ENCODE data around the gene RETREG1. TPM values are rescaled to one million over a fixed set of nuclear protein-coding genes. Genes with fewer than 3 reads are reported as not detected.

RETREG1 gene
- total and polyA plus RNA-seq, 2 of the 13 experiments (the other 11 are each of a cell fraction or from before 2014, with no cell fraction given) = 0.07 TPM; not detected in 1

DNA sequence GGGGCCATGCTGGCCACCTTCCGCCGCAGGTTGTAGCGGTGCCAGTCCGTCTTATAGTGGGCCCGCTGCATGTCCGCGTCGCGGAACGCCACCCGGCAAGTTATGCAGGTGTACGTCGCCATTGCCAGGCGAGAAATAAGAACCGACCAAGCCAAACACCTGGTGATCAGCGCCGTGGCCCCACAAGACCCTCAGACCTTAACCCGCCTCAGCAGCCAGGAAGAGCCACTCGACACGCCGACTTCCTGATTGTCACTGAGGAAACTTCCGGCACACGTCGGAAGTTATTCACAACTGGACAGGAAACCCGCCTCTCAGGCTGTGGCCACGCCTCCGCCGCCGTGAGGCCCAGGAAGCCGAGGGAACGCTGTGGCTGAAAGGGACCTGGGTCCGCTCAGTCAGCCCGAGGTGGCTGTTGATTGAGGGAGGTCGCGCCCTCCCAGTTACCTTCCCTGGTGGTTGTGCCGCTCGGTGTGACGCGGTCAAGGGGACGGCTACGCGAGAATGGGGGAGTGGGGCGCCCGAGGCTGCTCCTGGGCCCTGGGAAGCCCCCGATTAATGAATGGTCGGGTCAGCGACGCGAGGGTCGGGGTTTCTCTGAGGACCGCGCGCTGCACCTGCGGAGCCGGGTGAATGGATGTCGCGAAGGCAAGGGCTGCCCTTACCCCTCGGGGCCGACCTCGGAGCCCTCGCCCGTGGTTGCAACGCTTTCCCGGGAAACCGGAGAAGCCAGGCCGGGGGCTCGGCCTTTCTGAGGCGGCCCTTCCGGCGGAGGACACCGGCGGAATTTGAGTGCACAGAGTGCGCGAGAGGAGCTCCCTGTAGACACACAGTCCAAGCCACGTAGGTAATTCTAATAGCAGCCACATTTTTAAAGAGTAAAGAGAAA is 151.0 kb downstream of the RETREG1 start, which contains the start of gene ZNF622 (continued):
- TF ChIP-seq, protein P1, sequence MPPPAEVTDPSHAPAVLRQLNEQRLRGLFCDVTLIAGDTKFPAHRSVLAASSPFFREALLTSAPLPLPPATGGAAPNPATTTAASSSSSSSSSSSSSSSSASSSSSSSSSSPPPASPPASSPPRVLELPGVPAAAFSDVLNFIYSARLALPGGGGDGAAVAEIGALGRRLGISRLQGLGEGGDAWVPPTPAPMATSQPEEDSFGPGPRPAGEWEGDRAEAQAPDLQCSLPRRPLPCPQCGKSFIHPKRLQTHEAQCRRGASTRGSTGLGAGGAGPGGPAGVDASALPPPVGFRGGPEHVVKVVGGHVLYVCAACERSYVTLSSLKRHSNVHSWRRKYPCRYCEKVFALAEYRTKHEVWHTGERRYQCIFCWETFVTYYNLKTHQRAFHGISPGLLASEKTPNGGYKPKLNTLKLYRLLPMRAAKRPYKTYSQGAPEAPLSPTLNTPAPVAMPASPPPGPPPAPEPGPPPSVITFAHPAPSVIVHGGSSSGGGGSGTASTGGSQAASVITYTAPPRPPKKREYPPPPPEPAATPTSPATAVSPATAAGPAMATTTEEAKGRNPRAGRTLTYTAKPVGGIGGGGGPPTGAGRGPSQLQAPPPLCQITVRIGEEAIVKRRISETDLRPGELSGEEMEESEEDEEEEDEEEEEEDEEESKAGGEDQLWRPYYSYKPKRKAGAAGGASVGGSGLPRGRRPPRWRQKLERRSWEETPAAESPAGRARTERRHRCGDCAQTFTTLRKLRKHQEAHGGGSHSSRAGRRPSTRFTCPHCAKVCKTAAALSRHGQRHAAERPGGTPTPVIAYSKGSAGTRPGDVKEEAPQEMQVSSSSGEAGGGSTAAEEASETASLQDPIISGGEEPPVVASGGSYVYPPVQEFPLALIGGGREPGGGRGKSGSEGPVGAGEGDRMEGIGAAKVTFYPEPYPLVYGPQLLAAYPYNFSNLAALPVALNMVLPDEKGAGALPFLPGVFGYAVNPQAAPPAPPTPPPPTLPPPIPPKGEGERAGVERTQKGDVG (CRISPR knock-in tag; IDR thresholded peaks at IDR 0.05; ENCODE audit: borderline replicate concordance) = peak; percentile 87; the same call in 1 of the 2 replicates
- TF ChIP-seq SIX1 (CRISPR knock-in tag; IDR thresholded peaks at IDR 0.05; ENCODE audit: borderline replicate concordance) (no peak), TOE1 (CRISPR knock-in tag; IDR thresholded peaks at IDR 0.05) (no peak), ZBTB38 (CRISPR knock-in tag; IDR thresholded peaks at IDR 0.05) (no peak), SRSF1 (optimal IDR thresholded peaks at IDR 0.05; ENCODE audit: low read depth, low read length) (peak; percentile 93), HNRNPLL (IDR thresholded peaks at IDR 0.05; ENCODE audit: low read depth, low read length, poor library complexity, severe bottlenecking) (peak; percentile 80), SRF (IDR thresholded peaks at IDR 0.05; ENCODE audit: low read depth, low read length) (no peak), RFX3 (CRISPR knock-in tag; IDR thresholded peaks at IDR 0.05) (no peak), ZKSCAN5 (CRISPR knock-in tag; IDR thresholded peaks at IDR 0.05) (no peak), ZNF598 (CRISPR knock-in tag; IDR thresholded peaks at IDR 0.05; ENCODE audit: borderline replicate concordance) (peak; percentile 31; the same call in 1 of the 2 replicates), ZNF567 (CRISPR knock-in tag; IDR thresholded peaks at IDR 0.05; ENCODE audit: borderline replicate concordance) (peak; percentile 93), ZNF570 (CRISPR knock-in tag; IDR thresholded peaks at IDR 0.05; ENCODE audit: borderline replicate concordance) (no peak), KAT2B (IDR thresholded peaks at IDR 0.05; ENCODE audit: borderline replicate concordance, low read depth, low read length) (no peak), ELF3 (CRISPR knock-in tag; IDR thresholded peaks at IDR 0.05) (peak; percentile 91), ZNF530 (CRISPR knock-in tag; IDR thresholded peaks at IDR 0.05; ENCODE audit: low read depth) (no peak), TBX3 (IDR thresholded peaks at IDR 0.05; ENCODE audit: borderline replicate concordance) (peak; percentile 36; the same call in 1 of the 2 replicates)
- TF ChIP-seq, protein P2, sequence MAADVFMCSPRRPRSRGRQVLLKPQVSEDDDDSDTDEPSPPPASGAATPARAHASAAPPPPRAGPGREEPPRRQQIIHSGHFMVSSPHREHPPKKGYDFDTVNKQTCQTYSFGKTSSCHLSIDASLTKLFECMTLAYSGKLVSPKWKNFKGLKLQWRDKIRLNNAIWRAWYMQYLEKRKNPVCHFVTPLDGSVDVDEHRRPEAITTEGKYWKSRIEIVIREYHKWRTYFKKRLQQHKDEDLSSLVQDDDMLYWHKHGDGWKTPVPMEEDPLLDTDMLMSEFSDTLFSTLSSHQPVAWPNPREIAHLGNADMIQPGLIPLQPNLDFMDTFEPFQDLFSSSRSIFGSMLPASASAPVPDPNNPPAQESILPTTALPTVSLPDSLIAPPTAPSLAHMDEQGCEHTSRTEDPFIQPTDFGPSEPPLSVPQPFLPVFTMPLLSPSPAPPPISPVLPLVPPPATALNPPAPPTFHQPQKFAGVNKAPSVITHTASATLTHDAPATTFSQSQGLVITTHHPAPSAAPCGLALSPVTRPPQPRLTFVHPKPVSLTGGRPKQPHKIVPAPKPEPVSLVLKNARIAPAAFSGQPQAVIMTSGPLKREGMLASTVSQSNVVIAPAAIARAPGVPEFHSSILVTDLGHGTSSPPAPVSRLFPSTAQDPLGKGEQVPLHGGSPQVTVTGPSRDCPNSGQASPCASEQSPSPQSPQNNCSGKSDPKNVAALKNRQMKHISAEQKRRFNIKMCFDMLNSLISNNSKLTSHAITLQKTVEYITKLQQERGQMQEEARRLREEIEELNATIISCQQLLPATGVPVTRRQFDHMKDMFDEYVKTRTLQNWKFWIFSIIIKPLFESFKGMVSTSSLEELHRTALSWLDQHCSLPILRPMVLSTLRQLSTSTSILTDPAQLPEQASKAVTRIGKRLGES (CRISPR knock-in tag; IDR thresholded peaks at IDR 0.05; ENCODE audit: borderline replicate concordance) = no peak
- TF ChIP-seq, protein P3, sequence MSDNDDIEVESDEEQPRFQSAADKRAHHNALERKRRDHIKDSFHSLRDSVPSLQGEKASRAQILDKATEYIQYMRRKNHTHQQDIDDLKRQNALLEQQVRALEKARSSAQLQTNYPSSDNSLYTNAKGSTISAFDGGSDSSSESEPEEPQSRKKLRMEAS (IDR thresholded peaks at IDR 0.05) = peak; percentile 75
- TF ChIP-seq, protein P4, sequence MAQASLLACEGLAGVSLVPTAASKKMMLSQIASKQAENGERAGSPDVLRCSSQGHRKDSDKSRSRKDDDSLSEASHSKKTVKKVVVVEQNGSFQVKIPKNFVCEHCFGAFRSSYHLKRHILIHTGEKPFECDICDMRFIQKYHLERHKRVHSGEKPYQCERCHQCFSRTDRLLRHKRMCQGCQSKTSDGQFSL (CRISPR knock-in tag; IDR thresholded peaks at IDR 0.05) = no peak
- TF ChIP-seq, protein P5, sequence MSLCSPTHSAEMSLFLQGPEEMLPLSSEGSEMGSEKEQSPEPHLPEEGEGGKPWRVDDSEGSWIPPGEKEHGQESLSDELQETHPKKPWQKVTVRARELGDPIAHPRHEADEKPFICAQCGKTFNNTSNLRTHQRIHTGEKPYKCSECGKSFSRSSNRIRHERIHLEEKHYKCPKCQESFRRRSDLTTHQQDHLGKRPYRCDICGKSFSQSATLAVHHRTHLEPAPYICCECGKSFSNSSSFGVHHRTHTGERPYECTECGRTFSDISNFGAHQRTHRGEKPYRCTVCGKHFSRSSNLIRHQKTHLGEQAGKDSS (CRISPR knock-in tag; IDR thresholded peaks at IDR 0.05; ENCODE audit: borderline replicate concordance, low read depth) = no peak; the same call in 1 of the 2 replicates

Measured in HepG2 (cell line).